ENCODE results near the gene SLIT2.

The SLIT2 gene

GRCh38 chr4:20266215-20267082, 14.7 kb downstream of the SLIT2 start:
- peak; percentile 68 for DNase-seq (ENCODE audit: low read depth)

GRCh38 chr4:20268028-20268427, 16.3 kb downstream of the SLIT2 start:
- DNase-seq (ENCODE audit: low read depth): no peak

GRCh38 chr4:20269320-20269719, 17.6 kb downstream of the SLIT2 start:
- no peak for DNase-seq (ENCODE audit: low read depth)

- no peak for DNase-seq (ENCODE audit: low read depth)
Measured at GRCh38 chr4:20271950-20272349, 20.2 kb downstream of the SLIT2 start.

GRCh38 chr4:20272411-20272872, 20.7 kb downstream of the SLIT2 start:
- DNase-seq (ENCODE audit: low read depth): no peak

- DNase-seq (ENCODE audit: low read depth): no peak
Measured at GRCh38 chr4:20273793-20274192, 22.1 kb downstream of the SLIT2 start.

GRCh38 chr4:20276848-20277247, 25.1 kb downstream of the SLIT2 start:
- DNase-seq (ENCODE audit: low read depth): no peak

GRCh38 chr4:20278195-20278594, 26.5 kb downstream of the SLIT2 start:
- DNase-seq (ENCODE audit: low read depth): no peak

GRCh38 chr4:20279381-20279780, 27.7 kb downstream of the SLIT2 start:
- no peak for DNase-seq (ENCODE audit: low read depth)

GRCh38 chr4:20281453-20281852, 29.7 kb downstream of the SLIT2 start:
- no peak for DNase-seq (ENCODE audit: low read depth)

- no peak for DNase-seq (ENCODE audit: low read depth)
Measured at GRCh38 chr4:20283039-20283438, 31.3 kb downstream of the SLIT2 start.

GRCh38 chr4:20284990-20285389, 33.3 kb downstream of the SLIT2 start:
- peak; percentile 39 for DNase-seq (ENCODE audit: low read depth)

GRCh38 chr4:20287246-20287645, 35.5 kb downstream of the SLIT2 start:
- DNase-seq (ENCODE audit: low read depth): no peak

GRCh38 chr4:20288047-20288650, 36.4 kb downstream of the SLIT2 start:
- DNase-seq (ENCODE audit: low read depth): no peak

- peak; percentile 36 for DNase-seq (ENCODE audit: low read depth)
Measured at GRCh38 chr4:20288846-20289512, 37.3 kb downstream of the SLIT2 start.

- DNase-seq (ENCODE audit: low read depth): no peak
Measured at GRCh38 chr4:20289782-20290181, 38.1 kb downstream of the SLIT2 start.

GRCh38 chr4:20292739-20293138, 41.0 kb downstream of the SLIT2 start:
- DNase-seq (ENCODE audit: low read depth): no peak

GRCh38 chr4:20297261-20297660, 45.6 kb downstream of the SLIT2 start:
- DNase-seq (ENCODE audit: low read depth): peak; percentile 32

- no peak for DNase-seq (ENCODE audit: low read depth)
Measured at GRCh38 chr4:20297783-20298182, 46.1 kb downstream of the SLIT2 start.

- no peak for DNase-seq (ENCODE audit: low read depth)
Measured at GRCh38 chr4:20298455-20298854, 46.8 kb downstream of the SLIT2 start.

GRCh38 chr4:20298986-20299385, 47.3 kb downstream of the SLIT2 start:
- DNase-seq (ENCODE audit: low read depth): no peak

- no peak for DNase-seq (ENCODE audit: low read depth)
Measured at GRCh38 chr4:20299515-20299914, 47.8 kb downstream of the SLIT2 start.

- DNase-seq (ENCODE audit: low read depth): no peak
Measured at GRCh38 chr4:20301161-20301560, 49.5 kb downstream of the SLIT2 start.

Data from GM04503 (cell line).